HL-60 (cell line): Measurements from ENCODE around the gene EML5.

ENCODE experiments used
- DNase-seq, 2 experiments: peaks; one replicate each; pipeline ENCODE4 v3.0.0-alpha.2; 2010 to 2020; ENCODE audit warnings: low read depth in 1 of 2, low spot score in 1 of 2
- H3K27ac ChIP-seq: fragments of 250-450 bp; sonication (Bioruptor Pico); replicated peaks from 2 replicates; pipeline ENCODE4 v1.5.1; 2020; ENCODE audit warnings: mild to moderate bottlenecking, moderate library complexity
- H3K27me3 ChIP-seq: fragments of 250-450 bp; sonication (Bioruptor Pico); 2 replicates; pipeline ENCODE4 v1.5.1; 2021; ENCODE audit warnings: mild to moderate bottlenecking, moderate library complexity; ENCODE audit not compliant: insufficient read depth, poor library complexity, severe bottlenecking
- H3K4me3 ChIP-seq: replicated peaks from 2 replicates; pipeline ENCODE4 v1.5.1; 2011; ENCODE audit warnings: mild to moderate bottlenecking, control low read depth, low read length; ENCODE audit not compliant: insufficient read depth
- CTCF ChIP-seq: IDR thresholded peaks from one replicate; pipeline ENCODE4 v1.5.1; 2011; ENCODE audit warnings: low read length, control low read depth, inconsistent platforms; ENCODE audit not compliant: insufficient read depth
- GABPA ChIP-seq: IDR thresholded peaks from 2 replicates; pipeline ENCODE4 v1.6.1; 2012; ENCODE audit warnings: low read depth
- POLR2AphosphoS5 ChIP-seq: IDR thresholded peaks from 2 replicates; pipeline ENCODE4 v1.6.1; 2012; ENCODE audit warnings: low read depth
- REST ChIP-seq: IDR thresholded peaks from 2 replicates; pipeline ENCODE4 v1.6.1; 2012; ENCODE audit warnings: low read depth; ENCODE audit not compliant: insufficient replicate concordance
- SPI1 ChIP-seq: IDR thresholded peaks from 2 replicates; pipeline ENCODE4 v1.6.1; 2012; ENCODE audit warnings: low read depth, mild to moderate bottlenecking, borderline replicate concordance

Gene EML5

GRCh38 chr14:88706425-88706824 is 86.3 kb downstream of the EML5 start:
- TF ChIP-seq GABPA (no peak), CTCF (no peak), REST (no peak), POLR2AphosphoS5 (no peak), SPI1 (no peak)
- DNase-seq: no peak
- Histone ChIP-seq H3K27ac (no peak overlapping the region), H3K27me3 (no peaks in the 10 kb centered on the region), H3K4me3 (no peak overlapping the region)

GRCh38 chr14:88698651-88699050 is 94.1 kb downstream of the EML5 start:
- Histone ChIP-seq H3K27ac (no peak overlapping the region), H3K4me3 (no peak overlapping the region), H3K27me3 (no peaks in the 10 kb centered on the region)
- no peak for DNase-seq
- TF ChIP-seq POLR2AphosphoS5: no peak
- TF ChIP-seq CTCF: no peak
- TF ChIP-seq GABPA: no peak
- TF ChIP-seq REST: no peak
- TF ChIP-seq SPI1: no peak

GRCh38 chr14:88695870-88696269 is 96.9 kb downstream of the EML5 start:
- no peak for TF ChIP-seq REST
- no peak for TF ChIP-seq CTCF
- TF ChIP-seq GABPA: no peak
- TF ChIP-seq SPI1: no peak
- TF ChIP-seq POLR2AphosphoS5: no peak
- H3K4me3 ChIP-seq: no peak overlapping the region
- no peak for DNase-seq
- no peak overlapping the region for H3K27ac ChIP-seq
- no peaks in the 10 kb centered on the region for H3K27me3 ChIP-seq
